ENCODE data around the gene GBX2. TPM values are rescaled to one million over a fixed set of nuclear protein-coding genes. Genes with fewer than 3 reads are reported as not detected.

GBX2 gene
- total and polyA plus RNA-seq, 10 of the 15 experiments (the other 5 are each of a cell fraction or from before 2014, with no cell fraction given): not detected

GRCh38 chr2:236204953-236205352 is 36.8 kb upstream of the GBX2 start:
- Histone ChIP-seq H4K20me1 (ENCODE audit: control insufficient read depth, insufficient read depth) (no peaks in the 10 kb centered on the region), H3K79me2 (ENCODE audit: control insufficient read depth, insufficient read depth, low read length) (no peaks in the 10 kb centered on the region), H3K27me3 (replicated peaks in 1 of 2; ENCODE audit: control insufficient read depth in 2 of 2, insufficient read depth in 2 of 2, low read length in 1 of 2) (peaks cover 0 to 2% of the 10 kb centered on the region in 2 experiments; a peak in 2 of 4 replicates), H3K9ac (ENCODE audit: control insufficient read depth, insufficient read depth, low read length) (no peak overlapping the region), H3K4me1 (ENCODE audit: control insufficient read depth, insufficient read depth, low read length) (no peaks in the 10 kb centered on the region), H2AFZ (ENCODE audit: control insufficient read depth, low read depth, low read length) (no peak overlapping the region), H3K9me3 (replicated peaks; ENCODE audit: control insufficient read depth, insufficient read depth, low read length) (no peaks in the 10 kb centered on the region), H3K27ac (ENCODE audit: control insufficient read depth, insufficient read depth) (no peak overlapping the region), H3K4me3 (no peak overlapping the region), H3K36me3 (ENCODE audit: control insufficient read depth in 2 of 2, insufficient read depth in 2 of 2, low read length in 1 of 2) (no peaks in the 10 kb centered on the region), H3K4me2 (ENCODE audit: control insufficient read depth, insufficient read depth) (no peak overlapping the region)
- ChIA-PET RAD21 (ENCODE audit: unreplicated experiment) (no interaction called here), CTCF (no interaction called here), POLR2A (no interaction called here), SMC1A (ENCODE audit: uncharacterized antibody, unreplicated experiment) (no interaction called here)
- TF ChIP-seq ZSCAN29 (IDR thresholded peaks at IDR 0.05) (no peak), SMAD1 (IDR thresholded peaks at IDR 0.05; ENCODE audit: low read depth, partially characterized antibody) (no peak), SUPT20H (IDR thresholded peaks at IDR 0.05; ENCODE audit: borderline replicate concordance, control insufficient read depth, low read depth, low read length) (no peak), CREB1 (IDR thresholded peaks at IDR 0.05; ENCODE audit: low read depth) (no peak)
- intact Hi-C loops (cut with micrococcal nuclease; ENCODE audit: unreplicated experiment) (no loop called here), in situ Hi-C loops (cut with MboI) (no loop called here)
- DNase-seq (ENCODE audit: low read depth, low spot score) (no peak), FAIRE-seq (no peak), ATAC-seq (no peak)
- BruUV-seq (replicated peaks): no TSS peak
- WGBS (ENCODE audit: insufficient coverage, insufficient replicate concordance, low lambda C conversion rate, missing lambda C conversion rate): 23% methylated on average over 5 of the region's 5 CpGs

- Histone ChIP-seq H3K9ac (ENCODE audit: control insufficient read depth, insufficient read depth, low read length) (no peak overlapping the region), H3K27ac (ENCODE audit: control insufficient read depth, insufficient read depth) (no peak overlapping the region), H3K79me2 (ENCODE audit: control insufficient read depth, insufficient read depth, low read length) (no peaks in the 10 kb centered on the region), H2AFZ (ENCODE audit: control insufficient read depth, low read depth, low read length) (no peak overlapping the region), H3K4me3 (no peak overlapping the region), H3K36me3 (ENCODE audit: control insufficient read depth in 2 of 2, insufficient read depth in 2 of 2, low read length in 1 of 2) (no peaks in the 10 kb centered on the region), H3K4me1 (ENCODE audit: control insufficient read depth, insufficient read depth, low read length) (no peaks in the 10 kb centered on the region), H3K4me2 (ENCODE audit: control insufficient read depth, insufficient read depth) (no peak overlapping the region), H4K20me1 (ENCODE audit: control insufficient read depth, insufficient read depth) (no peaks in the 10 kb centered on the region), H3K27me3 (replicated peaks in 1 of 2; ENCODE audit: control insufficient read depth in 2 of 2, insufficient read depth in 2 of 2, low read length in 1 of 2) (no peaks in the 10 kb centered on the region; a peak in 1 of 4 replicates), H3K9me3 (replicated peaks; ENCODE audit: control insufficient read depth, insufficient read depth, low read length) (no peaks in the 10 kb centered on the region)
- CTCF ChIA-PET: no interaction called here
- POLR2A ChIA-PET: no interaction called here
- SMC1A ChIA-PET (ENCODE audit: uncharacterized antibody, unreplicated experiment): no interaction called here
- intact Hi-C loops (cut with micrococcal nuclease; ENCODE audit: unreplicated experiment) (no loop called here), in situ Hi-C loops (cut with MboI) (no loop called here)
- BruUV-seq (replicated peaks): no TSS peak
- WGBS (ENCODE audit: insufficient coverage, insufficient replicate concordance, low lambda C conversion rate, missing lambda C conversion rate): 7% methylated on average over 7 of the region's 7 CpGs
- no peak for FAIRE-seq
- DNase-seq (ENCODE audit: low read depth, low spot score): no peak
- RAD21 ChIA-PET (ENCODE audit: unreplicated experiment): no interaction called here
- no peak for ATAC-seq
- no peak for TF ChIP-seq CEBPZ (IDR thresholded peaks at IDR 0.05; ENCODE audit: low read depth, low read length)
- TF ChIP-seq SUZ12 (IDR thresholded peaks at IDR 0.05; ENCODE audit: unreplicated experiment): no peak
- no peak for TF ChIP-seq MTA3 (IDR thresholded peaks at IDR 0.05; ENCODE audit: borderline replicate concordance, low read length)
- TF ChIP-seq MEF2B (IDR thresholded peaks at IDR 0.05; ENCODE audit: partially characterized antibody, poor library complexity, severe bottlenecking): no peak
- TF ChIP-seq, protein P1, sequence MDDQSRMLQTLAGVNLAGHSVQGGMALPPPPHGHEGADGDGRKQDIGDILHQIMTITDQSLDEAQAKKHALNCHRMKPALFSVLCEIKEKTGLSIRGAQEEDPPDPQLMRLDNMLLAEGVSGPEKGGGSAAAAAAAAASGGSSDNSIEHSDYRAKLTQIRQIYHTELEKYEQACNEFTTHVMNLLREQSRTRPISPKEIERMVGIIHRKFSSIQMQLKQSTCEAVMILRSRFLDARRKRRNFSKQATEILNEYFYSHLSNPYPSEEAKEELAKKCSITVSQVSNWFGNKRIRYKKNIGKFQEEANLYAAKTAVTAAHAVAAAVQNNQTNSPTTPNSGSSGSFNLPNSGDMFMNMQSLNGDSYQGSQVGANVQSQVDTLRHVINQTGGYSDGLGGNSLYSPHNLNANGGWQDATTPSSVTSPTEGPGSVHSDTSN (IDR thresholded peaks at IDR 0.05; ENCODE audit: insufficient replicate concordance, low read depth, low read length): no peak
- TF ChIP-seq PRDM15 (CRISPR knock-in tag; IDR thresholded peaks at IDR 0.05): no peak
Observed at GRCh38 chr2:236200378-236200777, 32.2 kb upstream of the GBX2 start.

All from GM12878 (cell line).